Measurements from ENCODE around the gene ARRDC1. TPM values are rescaled to one million over a fixed set of nuclear protein-coding genes. Genes with fewer than 3 reads are reported as not detected.

ARRDC1 gene
- total RNA-seq, 1 experiment from 2014 or later, result 13.3 TPM

DNA sequence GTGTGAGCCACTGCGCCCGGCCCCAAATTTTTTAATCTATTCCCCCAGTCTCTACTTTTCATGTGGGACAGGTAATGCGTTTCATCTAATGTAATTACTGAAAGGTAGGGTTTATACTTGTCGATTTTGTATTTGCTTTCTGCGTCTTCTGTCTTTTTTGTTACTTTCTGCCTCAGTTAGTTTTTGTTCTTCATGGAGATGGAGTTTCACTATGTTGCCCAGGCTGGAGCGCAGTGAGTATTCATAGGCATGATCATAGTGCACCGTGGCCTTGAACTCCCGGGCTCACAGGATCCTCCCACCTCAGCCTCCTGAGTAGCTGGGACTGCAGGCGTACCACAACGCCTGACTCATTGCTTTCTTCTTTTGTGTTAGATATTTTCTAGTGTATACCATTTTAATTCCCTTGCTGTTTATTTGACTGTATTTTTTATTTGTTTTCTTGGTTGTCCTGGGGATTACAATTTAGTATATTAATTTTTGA lies 36.7 kb downstream of the ARRDC1 start:
- no peak overlapping the region for H3K4me3 ChIP-seq (ENCODE audit: low read depth, low read length, poor library complexity, severe bottlenecking)
- CTCF ChIA-PET, result no interaction called here
- no peak for TF ChIP-seq EZH2 (IDR thresholded peaks at IDR 0.05; ENCODE audit: borderline replicate concordance, low read depth, low read length, poor library complexity, severe bottlenecking)
- TF ChIP-seq, protein P1, sequence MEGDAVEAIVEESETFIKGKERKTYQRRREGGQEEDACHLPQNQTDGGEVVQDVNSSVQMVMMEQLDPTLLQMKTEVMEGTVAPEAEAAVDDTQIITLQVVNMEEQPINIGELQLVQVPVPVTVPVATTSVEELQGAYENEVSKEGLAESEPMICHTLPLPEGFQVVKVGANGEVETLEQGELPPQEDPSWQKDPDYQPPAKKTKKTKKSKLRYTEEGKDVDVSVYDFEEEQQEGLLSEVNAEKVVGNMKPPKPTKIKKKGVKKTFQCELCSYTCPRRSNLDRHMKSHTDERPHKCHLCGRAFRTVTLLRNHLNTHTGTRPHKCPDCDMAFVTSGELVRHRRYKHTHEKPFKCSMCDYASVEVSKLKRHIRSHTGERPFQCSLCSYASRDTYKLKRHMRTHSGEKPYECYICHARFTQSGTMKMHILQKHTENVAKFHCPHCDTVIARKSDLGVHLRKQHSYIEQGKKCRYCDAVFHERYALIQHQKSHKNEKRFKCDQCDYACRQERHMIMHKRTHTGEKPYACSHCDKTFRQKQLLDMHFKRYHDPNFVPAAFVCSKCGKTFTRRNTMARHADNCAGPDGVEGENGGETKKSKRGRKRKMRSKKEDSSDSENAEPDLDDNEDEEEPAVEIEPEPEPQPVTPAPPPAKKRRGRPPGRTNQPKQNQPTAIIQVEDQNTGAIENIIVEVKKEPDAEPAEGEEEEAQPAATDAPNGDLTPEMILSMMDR (conservative IDR thresholded peaks at IDR 0.05; ENCODE audit: low read depth, low read length), result no peak
- no peaks in the 10 kb centered on the region for H3K4me1 ChIP-seq (ENCODE audit: insufficient read depth, low read length, poor library complexity, severe bottlenecking)
- H3K27me3 ChIP-seq (replicated peaks; ENCODE audit: insufficient read depth, low read depth, low read length, poor library complexity), result no peaks in the 10 kb centered on the region
- intact Hi-C loops (cut with micrococcal nuclease; ENCODE audit: unreplicated experiment), result no loop called here
- BruUV-seq (replicated peaks), result no TSS peak
- no peak for DNase-seq (ENCODE audit: low spot score)
- no peak overlapping the region for H3K27ac ChIP-seq (ENCODE audit: low read depth, low read length, poor library complexity, severe bottlenecking)
- no peaks in the 10 kb centered on the region for H3K36me3 ChIP-seq (ENCODE audit: insufficient read depth, low read length, poor library complexity, severe bottlenecking)
- H3K9me3 ChIP-seq (ENCODE audit: low read depth, low read length, poor library complexity, severe bottlenecking), result no peaks in the 10 kb centered on the region
- POLR2A ChIA-PET (ENCODE audit: low non-redundant PET), result no interaction called here

DNA sequence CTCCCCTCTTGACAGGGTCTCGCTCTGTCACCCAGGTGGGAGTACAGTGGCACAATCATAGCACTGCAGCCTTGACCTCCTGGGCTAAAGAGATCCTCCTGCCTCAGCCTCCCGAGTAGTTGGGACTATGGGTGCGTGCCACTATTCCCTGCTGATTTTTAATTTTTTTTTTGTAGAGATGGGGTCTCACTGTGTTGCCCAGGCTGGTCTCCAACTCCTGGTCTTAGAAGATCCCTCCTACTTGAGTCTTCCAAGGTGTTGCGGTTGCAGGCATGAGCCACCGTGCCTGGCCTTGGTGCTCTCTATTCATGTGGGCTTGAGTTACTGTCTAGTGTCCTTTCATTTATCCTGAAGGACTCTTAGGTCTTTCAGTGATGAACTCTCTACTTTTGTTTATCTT lies 37.4 kb downstream of the ARRDC1 start:
- H3K27me3 ChIP-seq (replicated peaks; ENCODE audit: insufficient read depth, low read depth, low read length, poor library complexity), result no peaks in the 10 kb centered on the region
- no peaks in the 10 kb centered on the region for H3K4me1 ChIP-seq (ENCODE audit: insufficient read depth, low read length, poor library complexity, severe bottlenecking)
- H3K4me3 ChIP-seq (ENCODE audit: low read depth, low read length, poor library complexity, severe bottlenecking), result no peak overlapping the region
- no peak for DNase-seq (ENCODE audit: low spot score)
- no peak for TF ChIP-seq EZH2 (IDR thresholded peaks at IDR 0.05; ENCODE audit: borderline replicate concordance, low read depth, low read length, poor library complexity, severe bottlenecking)
- TF ChIP-seq, protein P1 (conservative IDR thresholded peaks at IDR 0.05; ENCODE audit: low read depth, low read length), result no peak
- CTCF ChIA-PET, result no interaction called here
- no peak overlapping the region for H3K27ac ChIP-seq (ENCODE audit: low read depth, low read length, poor library complexity, severe bottlenecking)
- no TSS peak for BruUV-seq (replicated peaks)
- intact Hi-C loops (cut with micrococcal nuclease; ENCODE audit: unreplicated experiment), result no loop called here
- no peaks in the 10 kb centered on the region for H3K9me3 ChIP-seq (ENCODE audit: low read depth, low read length, poor library complexity, severe bottlenecking)
- H3K36me3 ChIP-seq (ENCODE audit: insufficient read depth, low read length, poor library complexity, severe bottlenecking), result no peaks in the 10 kb centered on the region
- POLR2A ChIA-PET (ENCODE audit: low non-redundant PET), result no interaction called here

DNA sequence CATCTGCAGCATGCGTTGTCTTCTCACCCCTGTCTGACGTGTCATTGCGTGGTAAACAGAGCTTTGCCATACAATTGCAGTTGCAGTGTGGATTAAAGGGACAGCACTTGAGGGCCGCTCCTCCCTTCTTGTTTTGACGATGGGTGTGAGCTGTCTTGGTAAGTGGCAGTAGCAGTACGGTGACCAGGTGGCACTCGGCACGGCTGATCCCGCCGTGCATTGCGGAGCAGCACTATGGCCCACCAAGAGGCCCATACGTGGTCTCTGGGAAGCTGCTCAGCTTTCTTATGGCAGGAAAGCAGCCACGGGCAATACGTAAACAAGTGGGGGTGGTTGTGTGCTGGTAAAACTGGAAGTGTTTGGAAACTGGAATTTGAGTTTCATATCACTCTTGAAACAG lies 38.4 kb downstream of the ARRDC1 start:
- H3K4me1 ChIP-seq (ENCODE audit: insufficient read depth, low read length, poor library complexity, severe bottlenecking), result no peaks in the 10 kb centered on the region
- H3K9me3 ChIP-seq (ENCODE audit: low read depth, low read length, poor library complexity, severe bottlenecking), result no peaks in the 10 kb centered on the region
- no peak for TF ChIP-seq EZH2 (IDR thresholded peaks at IDR 0.05; ENCODE audit: borderline replicate concordance, low read depth, low read length, poor library complexity, severe bottlenecking)
- TF ChIP-seq, protein P1 (conservative IDR thresholded peaks at IDR 0.05; ENCODE audit: low read depth, low read length), result no peak
- H3K27ac ChIP-seq (ENCODE audit: low read depth, low read length, poor library complexity, severe bottlenecking), result no peak overlapping the region
- H3K4me3 ChIP-seq (ENCODE audit: low read depth, low read length, poor library complexity, severe bottlenecking), result no peak overlapping the region
- no TSS peak for BruUV-seq (replicated peaks)
- H3K27me3 ChIP-seq (replicated peaks; ENCODE audit: insufficient read depth, low read depth, low read length, poor library complexity), result no peaks in the 10 kb centered on the region
- ChIA-PET POLR2A (ENCODE audit: low non-redundant PET) (no interaction called here), CTCF (no interaction called here)
- no peaks in the 10 kb centered on the region for H3K36me3 ChIP-seq (ENCODE audit: insufficient read depth, low read length, poor library complexity, severe bottlenecking)
- intact Hi-C loops (cut with micrococcal nuclease; ENCODE audit: unreplicated experiment), result no loop called here
- no peak for DNase-seq (ENCODE audit: low spot score)
